Omental fat pad (tissue), 4 donors: ENCODE measurements around the gene GRIN1. TPM values are rescaled to one million over a fixed set of nuclear protein-coding genes. Genes with fewer than 3 reads are reported as not detected.

Source experiments
- ATAC-seq: fragments of 150-250 bp; one replicate; pipeline ENCODE4 v1.9.1; 2016; ENCODE audit warnings: mild to moderate bottlenecking, moderate library complexity; ENCODE audit not compliant: low FRiP score
- DNase-seq: peaks from one replicate; pipeline ENCODE4 v3.0.0-alpha.2; 2019; ENCODE audit warnings: low spot score
- CTCF ChIP-seq, 3 donors: fragments of 450-650 bp; IDR thresholded peaks; one replicate each; pipeline ENCODE4 v1.5.1; 2016 to 2017; ENCODE audit warnings: antibody characterized with exemption in 3 of 3, mild to moderate bottlenecking in 3 of 3, moderate library complexity in 2 of 3
- total RNA-seq, 4 donors: library from RNA; depleted of rRNA; stranded (reverse); fragments of >200 nt; gene quantifications; one replicate each; pipeline ENCODE4 v1.1.0, GENCODE V29; 2016

GRIN1 gene
- total RNA-seq, 4 donors from 2014 or later = not detected

DNA sequence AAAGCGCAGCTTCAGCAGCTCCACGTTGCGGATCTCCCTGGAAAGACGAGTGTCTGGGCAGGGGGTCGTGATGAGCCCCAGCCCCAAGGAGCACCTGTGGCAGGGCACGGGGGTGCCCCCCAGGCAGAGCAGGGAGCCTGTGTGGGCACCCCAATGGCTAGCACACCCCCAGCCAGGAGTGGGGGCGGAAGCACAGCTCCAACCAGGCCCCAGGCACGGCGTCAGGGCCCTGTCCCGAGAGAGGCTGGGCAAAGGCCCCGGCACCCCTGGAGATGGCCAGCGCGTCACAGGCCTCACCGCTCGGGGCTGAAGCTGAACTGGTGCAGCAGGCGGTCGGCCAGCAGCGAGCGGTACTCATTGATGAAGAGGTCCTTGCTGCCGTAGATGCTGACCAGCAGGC lies 41.5 kb downstream of the GRIN1 start:
- no peak for TF ChIP-seq CTCF (IDR thresholded peaks at IDR 0.05)
- DNase-seq = no peak

GRCh38 chr9:137181680-137182079 lies 42.7 kb downstream of the GRIN1 start:
- TF ChIP-seq CTCF (IDR thresholded peaks at IDR 0.05) = no peak
- DNase-seq = no peak
- ATAC-seq = no peak

More for the DNA sequence above, 41.5 kb downstream of the GRIN1 start:
- no peak for ATAC-seq

DNA sequence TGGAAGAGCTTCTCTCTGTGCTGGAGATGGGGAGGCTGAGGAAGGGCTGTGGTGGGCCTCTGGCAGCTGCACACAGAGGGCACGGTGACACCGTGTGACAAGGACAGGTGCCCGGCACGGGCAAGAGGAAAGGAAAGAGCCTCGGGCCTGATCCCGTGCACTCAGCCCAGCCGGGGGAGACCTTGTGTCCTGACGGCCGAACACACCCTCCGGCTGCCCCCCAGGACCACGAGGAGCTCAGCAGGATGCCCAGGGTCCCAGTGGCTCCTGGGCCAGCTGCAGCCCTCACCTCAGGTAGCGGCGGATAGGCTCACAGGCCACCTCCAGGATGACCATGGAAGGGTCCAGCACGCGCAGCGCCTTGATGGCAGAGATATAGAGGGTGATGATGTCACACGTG lies 43.9 kb downstream of the GRIN1 start:
- ATAC-seq (no peak), DNase-seq (no peak)
- TF ChIP-seq CTCF (IDR thresholded peaks at IDR 0.05) = no peak

GRCh38 chr9:137183980-137184595 lies 45.1 kb downstream of the GRIN1 start:
- DNase-seq (no peak), ATAC-seq (no peak)
- no peak for TF ChIP-seq CTCF (IDR thresholded peaks at IDR 0.05)

GRCh38 chr9:137184881-137185660 lies 46.1 kb downstream of the GRIN1 start:
- TF ChIP-seq CTCF (IDR thresholded peaks at IDR 0.05) = no peak
- DNase-seq (no peak), ATAC-seq (no peak)

GRCh38 chr9:137185921-137186320 lies 47.0 kb downstream of the GRIN1 start:
- TF ChIP-seq CTCF (IDR thresholded peaks at IDR 0.05) = no peak
- ATAC-seq (no peak), DNase-seq (no peak)

DNA sequence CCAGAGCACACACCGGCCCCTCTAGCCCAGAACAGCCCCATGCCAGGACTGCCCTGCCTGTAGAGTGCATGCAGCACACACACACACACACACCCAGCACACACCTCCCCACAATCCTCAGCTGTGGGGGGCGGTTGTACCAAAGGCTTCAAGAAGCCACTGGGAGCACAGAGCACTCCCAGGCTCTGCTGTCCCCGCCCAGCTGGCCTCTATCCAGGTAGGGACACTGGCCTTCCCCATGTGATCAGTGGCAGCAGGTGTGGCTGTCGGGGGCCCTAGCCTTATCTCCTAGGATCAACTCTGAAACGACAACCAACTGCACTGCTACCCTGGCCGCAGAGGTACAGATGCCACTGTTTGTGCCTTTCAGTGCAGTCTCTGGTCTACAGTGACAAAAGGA lies 47.4 kb downstream of the GRIN1 start:
- no peak for TF ChIP-seq CTCF (IDR thresholded peaks at IDR 0.05)
- ATAC-seq (no peak), DNase-seq (no peak)
